ENCODE results near the gene LRRC3. TPM values are rescaled to one million over a fixed set of nuclear protein-coding genes. Genes with fewer than 3 reads are reported as not detected.

The LRRC3 gene
- total and polyA plus RNA-seq, 4 donors: 3.0 to 14.2 (median 7.5) TPM

- TF ChIP-seq CTCF (IDR thresholded peaks at IDR 0.05; ENCODE audit: low read depth, low read length, missing input control) (no peak), SP1 (IDR thresholded peaks at IDR 0.05) (no peak), TAF1 (conservative IDR thresholded peaks at IDR 0.05) (no peak)
Measured at GRCh38 chr21:44413566-44414290, 41.6 kb upstream of the LRRC3 start (continued).

GRCh38 chr21:44414291-44415072 is 40.8 kb upstream of the LRRC3 start:
- H3K9ac ChIP-seq (ENCODE audit: low read depth in 1 of 2, low read length in 2 of 2): no peak overlapping the region
- H3K9me3 ChIP-seq (ENCODE audit: control insufficient read depth in 4 of 4, low read length in 3 of 4): no peaks in the 10 kb centered on the region
- no peak for DNase-seq (ENCODE audit: low spot score)
- WGBS: 90% methylated on average over 30 of the region's 30 CpGs
- no peak overlapping the region for H3K4me3 ChIP-seq (ENCODE audit: low read depth in 1 of 3, low read length in 3 of 3)
- no peaks in the 10 kb centered on the region for H3K4me1 ChIP-seq (ENCODE audit: control insufficient read depth in 4 of 4, insufficient read depth in 4 of 4, low read length in 3 of 4)
- H3K27ac ChIP-seq (ENCODE audit: low read depth in 1 of 2, low read length in 2 of 2): no peak overlapping the region
- no peaks in the 10 kb centered on the region for H3K27me3 ChIP-seq (ENCODE audit: control insufficient read depth in 4 of 4, insufficient read depth in 4 of 4, low read length in 3 of 4)
- no peaks in the 10 kb centered on the region for H3K36me3 ChIP-seq (ENCODE audit: control insufficient read depth in 4 of 4, insufficient read depth in 3 of 4, low read depth in 1 of 4, low read length in 3 of 4)
- TF ChIP-seq HNF4G (IDR thresholded peaks at IDR 0.05): no peak
- TF ChIP-seq, protein P1, sequence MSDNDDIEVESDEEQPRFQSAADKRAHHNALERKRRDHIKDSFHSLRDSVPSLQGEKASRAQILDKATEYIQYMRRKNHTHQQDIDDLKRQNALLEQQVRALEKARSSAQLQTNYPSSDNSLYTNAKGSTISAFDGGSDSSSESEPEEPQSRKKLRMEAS (IDR thresholded peaks at IDR 0.05): no peak
- TF ChIP-seq NR2F2 (IDR thresholded peaks at IDR 0.05): no peak
- no peak for TF ChIP-seq FOXA1 (IDR thresholded peaks at IDR 0.05)
- no peak for TF ChIP-seq HNF4A (conservative IDR thresholded peaks at IDR 0.05)
- no peak for TF ChIP-seq FOXA2 (IDR thresholded peaks at IDR 0.05)
- TF ChIP-seq ATF3 (IDR thresholded peaks at IDR 0.05): no peak
- no peak for TF ChIP-seq REST (IDR thresholded peaks at IDR 0.05)
- TF ChIP-seq GABPA (IDR thresholded peaks at IDR 0.05 in 1 of 2, conservative IDR thresholded peaks at IDR 0.05 in 1 of 2): no peak
- no peak for TF ChIP-seq YY1 (IDR thresholded peaks at IDR 0.05)
